ENCODE results near the gene ZMYND8.
"Not testable (repeated sequence)": the region's sequence is repeated elsewhere in the genome, so short reads cannot be mapped to it uniquely, and the experiment has no call there.

ZMYND8 gene

GRCh38 chr20:47370850-47371782 is 14.6 kb upstream of the ZMYND8 start:
- DNase-seq, result no peak

- DNase-seq, result no peak
Measured at GRCh38 chr20:47370214-47370613, 13.7 kb upstream of the ZMYND8 start.

GRCh38 chr20:47368301-47368700 is 11.8 kb upstream of the ZMYND8 start:
- DNase-seq, result no peak

GRCh38 chr20:47366301-47366700 is 9.8 kb upstream of the ZMYND8 start:
- DNase-seq, result not testable (repeated sequence)

- no peak for DNase-seq
Measured at GRCh38 chr20:47365023-47365764, 8.7 kb upstream of the ZMYND8 start.

GRCh38 chr20:47362361-47363219 is 6.1 kb upstream of the ZMYND8 start:
- DNase-seq, result no peak

- no peak for DNase-seq
Measured at GRCh38 chr20:47361057-47361915, 4.8 kb upstream of the ZMYND8 start.

GRCh38 chr20:47360297-47361056 is 4.0 kb upstream of the ZMYND8 start:
- DNase-seq, result peak; percentile 78

- no peak for DNase-seq
Measured at GRCh38 chr20:47359530-47360296, 3.2 kb upstream of the ZMYND8 start.

GRCh38 chr20:47358672-47359529 is 2.4 kb upstream of the ZMYND8 start:
- peak; percentile 55 for DNase-seq

GRCh38 chr20:47358039-47358671 is 1.7 kb upstream of the ZMYND8 start:
- no peak for DNase-seq

- peak; percentile 83 for DNase-seq
Measured at GRCh38 chr20:47357296-47358038, 968 bp upstream of the ZMYND8 start.

- no peak for DNase-seq
Measured at GRCh38 chr20:47356220-47356525, 326 bp downstream of the ZMYND8 start.

GRCh38 chr20:47355489-47356219 is 845 bp downstream of the ZMYND8 start:
- DNase-seq, result no peak

- DNase-seq, result no peak
Measured at GRCh38 chr20:47354714-47355488, 1.6 kb downstream of the ZMYND8 start.

- DNase-seq, result no peak
Measured at GRCh38 chr20:47354464-47354713, 2.1 kb downstream of the ZMYND8 start.

Measured in NCI-H1694 (cell line).